Measurements from ENCODE around the gene NTSR1. TPM values are rescaled to one million over a fixed set of nuclear protein-coding genes. Genes with fewer than 3 reads are reported as not detected.

NTSR1 gene
- total RNA-seq, 1 donor = under 0.01 TPM

- DNase-seq (ENCODE audit: low read depth) = no peak
- H3K4me3 ChIP-seq (ENCODE audit: low read depth, low read length) = no peak overlapping the region
- TF ChIP-seq CTCF (IDR thresholded peaks at IDR 0.05; ENCODE audit: insufficient read depth, low read depth, low read length) = no peak
These were observed 51.4 kb downstream of the NTSR1 start for GRCh38 chr20:62759981-62760431.

- no peak for TF ChIP-seq CTCF (IDR thresholded peaks at IDR 0.05; ENCODE audit: insufficient read depth, low read depth, low read length)
These were observed 51.8 kb downstream of the NTSR1 start for GRCh38 chr20:62760471-62760855.

GRCh38 chr20:62760856-62761758 is 52.5 kb downstream of the NTSR1 start:
- DNase-seq (ENCODE audit: low read depth) = no peak
- TF ChIP-seq CTCF (IDR thresholded peaks at IDR 0.05; ENCODE audit: insufficient read depth, low read depth, low read length) = no peak
- no peak overlapping the region for H3K4me3 ChIP-seq (ENCODE audit: low read depth, low read length)

More at GRCh38 chr20:62760471-62760855, 51.8 kb downstream of the NTSR1 start:
- no peak for DNase-seq (ENCODE audit: low read depth)
- no peak overlapping the region for H3K4me3 ChIP-seq (ENCODE audit: low read depth, low read length)

- no peak for DNase-seq (ENCODE audit: low read depth)
- no peak overlapping the region for H3K4me3 ChIP-seq (ENCODE audit: low read depth, low read length)
- TF ChIP-seq CTCF (IDR thresholded peaks at IDR 0.05; ENCODE audit: insufficient read depth, low read depth, low read length) = no peak
These were observed 53.1 kb downstream of the NTSR1 start for GRCh38 chr20:62761759-62762131.

- no peak for TF ChIP-seq CTCF (IDR thresholded peaks at IDR 0.05; ENCODE audit: insufficient read depth, low read depth, low read length)
- H3K4me3 ChIP-seq (ENCODE audit: low read depth, low read length) = no peak overlapping the region
- no peak for DNase-seq (ENCODE audit: low read depth)
These were observed 53.7 kb downstream of the NTSR1 start for GRCh38 chr20:62762376-62762775.

GRCh38 chr20:62762801-62763368 is 54.2 kb downstream of the NTSR1 start:
- DNase-seq (ENCODE audit: low read depth) = no peak
- H3K4me3 ChIP-seq (ENCODE audit: low read depth, low read length) = no peak overlapping the region
- no peak for TF ChIP-seq CTCF (IDR thresholded peaks at IDR 0.05; ENCODE audit: insufficient read depth, low read depth, low read length)
